Parathyroid adenoma (tissue), 2 donors: ENCODE data around the gene DCAF15.
"Not testable (repeated sequence)": the region's sequence is repeated elsewhere in the genome, so short reads cannot be mapped to it uniquely, and the experiment has no call there.

Experiments used
- H2AFZ ChIP-seq: fragments of 300-600 bp; sonication (generic); one replicate; pipeline ENCODE4 v1.7.0; 2017; ENCODE audit warnings: antibody characterized with exemption, mild to moderate bottlenecking
- H3K27ac ChIP-seq: fragments of 300-600 bp; sonication (generic); one replicate; pipeline ENCODE4 v1.7.0; 2017
- H3K27me3 ChIP-seq: fragments of 300-600 bp; sonication (generic); one replicate; pipeline ENCODE4 v1.7.0; 2017; ENCODE audit warnings: low read length; ENCODE audit not compliant: control insufficient read depth, insufficient read depth
- H3K36me3 ChIP-seq: fragments of 300-600 bp; sonication (generic); one replicate; pipeline ENCODE4 v1.7.0; 2017; ENCODE audit warnings: low read length; ENCODE audit not compliant: control insufficient read depth, insufficient read depth
- H3K4me1 ChIP-seq: fragments of 300-600 bp; sonication (generic); one replicate; pipeline ENCODE4 v1.7.0; 2017; ENCODE audit warnings: control low read depth
- H3K4me2 ChIP-seq: fragments of 300-600 bp; sonication (generic); one replicate; pipeline ENCODE4 v1.7.0; 2017; ENCODE audit warnings: low read length
- H3K4me3 ChIP-seq: fragments of 300-600 bp; sonication (generic); one replicate; pipeline ENCODE4 v1.7.0; 2017; ENCODE audit warnings: low read depth, low read length
- H3K79me2 ChIP-seq: fragments of 300-600 bp; sonication (generic); one replicate; pipeline ENCODE4 v1.7.0; 2017; ENCODE audit warnings: control low read depth
- H3K9ac ChIP-seq: fragments of 300-600 bp; sonication (generic); one replicate; pipeline ENCODE4 v1.7.0; 2017; ENCODE audit warnings: mild to moderate bottlenecking
- H3K9me3 ChIP-seq: fragments of 300-600 bp; sonication (generic); one replicate; pipeline ENCODE4 v1.7.0; 2017; ENCODE audit warnings: low read length; ENCODE audit not compliant: control insufficient read depth
- TF ChIP-seq, protein P1 (sequence below): fragments of 300-600 bp; sonication (generic); IDR thresholded peaks from one replicate; pipeline ENCODE4 v1.7.0; 2017; ENCODE audit warnings: antibody characterized with exemption, mild to moderate bottlenecking
- donor health status: primary hyperparathyroidism.

Gene DCAF15

DNA sequence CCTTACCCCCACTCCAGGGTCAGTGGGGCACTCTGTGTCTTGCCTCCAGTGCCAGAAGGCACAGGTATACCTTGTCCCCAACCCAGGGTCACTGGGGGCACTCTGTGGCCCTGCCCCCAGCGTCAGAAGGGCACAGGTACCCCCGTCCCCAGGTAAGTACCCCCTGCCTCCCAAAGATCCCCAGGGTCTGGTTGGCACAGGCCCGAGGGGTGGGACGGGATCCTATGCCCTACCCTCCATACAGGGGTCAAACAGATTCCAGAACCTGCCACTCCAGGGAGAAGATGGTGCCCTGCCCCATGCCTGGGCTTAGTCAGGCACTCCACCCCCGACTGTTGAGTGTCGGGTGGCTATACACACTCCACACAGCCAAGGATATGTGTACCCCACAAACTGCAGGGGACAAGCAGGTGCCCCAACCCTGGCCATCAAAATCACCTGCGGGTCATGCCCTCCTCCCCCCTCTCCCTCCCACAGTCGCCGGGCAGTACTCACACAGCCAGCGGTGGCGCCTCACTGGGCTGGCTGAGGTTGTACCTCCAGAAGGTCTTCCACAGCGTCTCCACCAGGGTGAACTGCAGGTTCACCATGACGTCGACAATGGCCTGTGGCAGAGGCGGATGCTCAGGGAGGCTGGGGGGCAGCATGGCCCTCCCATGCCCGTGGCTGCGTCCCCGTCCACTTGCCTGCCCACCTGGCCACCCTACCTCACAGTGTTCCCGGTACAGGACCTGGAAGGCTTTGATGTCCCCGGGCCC is 13.8 kb downstream of the DCAF15 start:
- Histone ChIP-seq H3K4me2 (no peak overlapping the region), H3K4me3 (no peak overlapping the region), H3K9me3 (no peaks in the 10 kb centered on the region), H3K27ac (no peak overlapping the region), H2AFZ (no peak overlapping the region), H3K79me2 (no peaks in the 10 kb centered on the region), H3K36me3 (no peaks in the 10 kb centered on the region), H3K27me3 (no peaks in the 10 kb centered on the region), H3K4me1 (no peaks in the 10 kb centered on the region), H3K9ac (no peak overlapping the region)
- TF ChIP-seq, protein P1, sequence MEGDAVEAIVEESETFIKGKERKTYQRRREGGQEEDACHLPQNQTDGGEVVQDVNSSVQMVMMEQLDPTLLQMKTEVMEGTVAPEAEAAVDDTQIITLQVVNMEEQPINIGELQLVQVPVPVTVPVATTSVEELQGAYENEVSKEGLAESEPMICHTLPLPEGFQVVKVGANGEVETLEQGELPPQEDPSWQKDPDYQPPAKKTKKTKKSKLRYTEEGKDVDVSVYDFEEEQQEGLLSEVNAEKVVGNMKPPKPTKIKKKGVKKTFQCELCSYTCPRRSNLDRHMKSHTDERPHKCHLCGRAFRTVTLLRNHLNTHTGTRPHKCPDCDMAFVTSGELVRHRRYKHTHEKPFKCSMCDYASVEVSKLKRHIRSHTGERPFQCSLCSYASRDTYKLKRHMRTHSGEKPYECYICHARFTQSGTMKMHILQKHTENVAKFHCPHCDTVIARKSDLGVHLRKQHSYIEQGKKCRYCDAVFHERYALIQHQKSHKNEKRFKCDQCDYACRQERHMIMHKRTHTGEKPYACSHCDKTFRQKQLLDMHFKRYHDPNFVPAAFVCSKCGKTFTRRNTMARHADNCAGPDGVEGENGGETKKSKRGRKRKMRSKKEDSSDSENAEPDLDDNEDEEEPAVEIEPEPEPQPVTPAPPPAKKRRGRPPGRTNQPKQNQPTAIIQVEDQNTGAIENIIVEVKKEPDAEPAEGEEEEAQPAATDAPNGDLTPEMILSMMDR: no peak

DNA sequence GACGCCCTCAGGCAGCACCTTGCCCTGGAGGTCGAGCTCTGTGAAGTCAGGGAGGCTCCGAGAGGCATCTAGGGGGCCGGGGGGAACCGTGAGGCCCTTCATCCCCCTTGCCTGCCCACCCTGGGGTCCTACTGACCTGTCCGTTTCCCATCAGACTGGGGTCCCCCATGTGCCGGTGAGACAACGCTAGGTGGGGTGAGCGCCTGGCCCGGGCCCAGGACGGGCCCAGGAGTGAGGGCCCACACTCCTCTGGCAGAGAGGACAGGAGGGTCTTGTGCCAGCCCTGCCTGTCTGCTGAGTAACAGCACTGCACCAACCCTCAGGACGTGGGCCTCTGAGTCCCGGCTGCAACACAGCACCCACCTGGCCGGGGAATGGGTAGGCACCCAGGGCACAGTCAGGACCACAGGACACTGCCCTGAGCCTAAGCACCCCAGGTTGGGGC is 14.4 kb downstream of the DCAF15 start:
- no peak overlapping the region for H3K4me2 ChIP-seq
- H3K4me1 ChIP-seq: no peaks in the 10 kb centered on the region
- no peak overlapping the region for H3K9ac ChIP-seq
- no peaks in the 10 kb centered on the region for H3K36me3 ChIP-seq
- no peak overlapping the region for H2AFZ ChIP-seq
- H3K9me3 ChIP-seq: no peaks in the 10 kb centered on the region
- H3K27ac ChIP-seq: no peak overlapping the region
- TF ChIP-seq, protein P1: no peak
- H3K27me3 ChIP-seq: no peaks in the 10 kb centered on the region
- H3K4me3 ChIP-seq: no peak overlapping the region
- no peaks in the 10 kb centered on the region for H3K79me2 ChIP-seq

DNA sequence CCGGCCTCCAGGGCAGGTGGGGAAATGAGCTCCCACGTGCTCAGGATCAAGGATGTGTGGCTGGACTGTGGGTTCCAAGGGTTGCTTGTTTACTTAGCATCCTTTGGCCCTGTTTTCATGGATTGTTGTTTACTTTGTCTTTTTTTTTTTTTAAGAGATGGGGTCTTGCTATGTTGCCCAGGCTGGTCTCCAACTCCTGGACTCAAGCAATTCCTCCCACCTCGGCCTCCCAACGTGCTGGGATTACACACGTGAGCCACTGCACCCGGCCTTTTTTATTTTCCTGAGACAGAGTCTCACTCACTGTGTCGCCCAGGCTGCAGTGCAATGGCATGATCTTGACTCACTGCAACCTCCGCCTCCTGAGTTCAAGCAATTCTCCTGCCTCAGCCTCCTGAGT is 14.9 kb downstream of the DCAF15 start:
- H3K36me3 ChIP-seq: not testable (repeated sequence)

GRCh38 chr19:13968383-13968935 is 16.1 kb downstream of the DCAF15 start:
- Histone ChIP-seq H3K9me3 (no peaks in the 10 kb centered on the region), H3K27ac (no peak overlapping the region), H3K79me2 (no peaks in the 10 kb centered on the region), H3K9ac (no peak overlapping the region), H3K36me3 (no peaks in the 10 kb centered on the region), H3K4me2 (no peak overlapping the region), H2AFZ (no peak overlapping the region), H3K4me3 (no peak overlapping the region), H3K4me1 (no peaks in the 10 kb centered on the region), H3K27me3 (no peaks in the 10 kb centered on the region)
- TF ChIP-seq, protein P1: no peak

More for the DNA sequence above, 14.9 kb downstream of the DCAF15 start:
- H3K27me3 ChIP-seq, H2AFZ ChIP-seq, H3K79me2 ChIP-seq, H3K27ac ChIP-seq, H3K4me2 ChIP-seq, H3K9me3 ChIP-seq, H3K4me3 ChIP-seq, H3K9ac ChIP-seq, H3K4me1 ChIP-seq: not testable (repeated sequence)

DNA sequence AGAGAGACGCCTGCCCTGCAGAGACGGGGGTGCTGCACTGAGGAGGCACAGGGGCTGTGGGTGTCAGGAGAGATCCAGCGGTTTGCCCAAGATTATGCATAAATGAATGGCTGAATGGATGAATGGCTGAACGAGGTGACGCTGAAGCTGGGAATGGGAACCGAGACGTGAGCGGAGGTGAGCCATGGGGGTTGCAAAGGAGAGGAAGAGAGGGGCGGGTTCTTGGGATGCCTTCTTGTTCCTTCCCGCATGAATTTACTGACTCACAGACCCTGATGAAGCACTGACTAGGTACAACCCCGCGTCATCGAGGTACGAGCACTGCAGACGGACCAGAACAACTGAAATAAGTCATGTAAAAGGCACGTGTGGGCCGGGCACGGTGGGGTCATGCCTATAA is 16.7 kb downstream of the DCAF15 start:
- H2AFZ ChIP-seq: no peak overlapping the region
- H3K36me3 ChIP-seq: no peaks in the 10 kb centered on the region
- no peaks in the 10 kb centered on the region for H3K27me3 ChIP-seq
- H3K4me2 ChIP-seq: no peak overlapping the region
- H3K9ac ChIP-seq: no peak overlapping the region
- no peak overlapping the region for H3K4me3 ChIP-seq
- no peaks in the 10 kb centered on the region for H3K9me3 ChIP-seq
- H3K4me1 ChIP-seq: peaks cover 2% of the 10 kb centered on the region
- TF ChIP-seq, protein P1: no peak
- H3K27ac ChIP-seq: no peak overlapping the region
- H3K79me2 ChIP-seq: no peaks in the 10 kb centered on the region
